GM18508 (cell line): ENCODE measurements around the gene IFITM5.

Source experiments
- ATAC-seq: cut with Tn5 transposase; IDR thresholded peaks from one replicate; pipeline ENCODE4 v1.9.1; 2021; ENCODE audit warnings: moderate number of reproducible peaks; ENCODE audit not compliant: insufficient read depth, unreplicated experiment

IFITM5 gene

GRCh38 chr11:249062-249461 lies 50.3 kb downstream of the IFITM5 start:
- ATAC-seq = no peak
